ENCODE data around the gene CCDC192.

CCDC192 gene

GRCh38 chr5:127810707-127811490 lies 107.7 kb downstream of the CCDC192 start:
- no peak for DNase-seq (ENCODE audit: low spot score)

GRCh38 chr5:127812570-127812969 lies 109.4 kb downstream of the CCDC192 start:
- DNase-seq (ENCODE audit: low spot score) = no peak

GRCh38 chr5:127813633-127814587 lies 110.7 kb downstream of the CCDC192 start:
- DNase-seq (ENCODE audit: low spot score) = no peak

GRCh38 chr5:127814588-127814973 lies 111.4 kb downstream of the CCDC192 start:
- no peak for DNase-seq (ENCODE audit: low spot score)

DNA sequence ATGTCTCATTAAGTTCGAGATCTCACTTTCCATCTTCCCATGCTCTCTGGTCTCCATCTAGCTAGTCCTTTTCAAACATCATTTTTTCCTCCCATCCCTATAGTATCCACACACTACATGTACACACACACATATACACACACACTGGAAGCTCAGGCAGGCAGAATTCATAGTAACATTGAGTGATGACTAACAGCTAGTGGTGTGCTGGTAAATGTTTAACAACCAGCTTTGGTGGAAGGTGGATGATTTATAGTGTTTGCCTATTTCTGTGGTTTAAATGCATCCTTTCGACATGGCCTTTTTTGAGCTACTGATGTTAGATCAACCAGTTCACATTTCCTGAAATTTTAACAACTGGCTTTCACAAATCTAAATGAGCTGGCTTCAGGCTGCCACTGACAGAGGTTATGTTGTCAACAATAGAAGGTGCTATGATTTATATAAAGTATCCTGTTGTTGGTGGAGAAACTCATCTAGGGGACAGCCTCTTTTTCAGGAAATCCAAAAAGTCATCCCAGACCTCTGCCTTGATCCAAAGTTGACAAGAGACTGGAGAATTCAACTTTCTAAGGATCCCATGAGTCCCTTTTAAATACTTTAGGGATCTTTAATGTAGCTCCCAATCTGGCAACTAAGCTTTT lies 117.8 kb downstream of the CCDC192 start:
- no peak for DNase-seq (ENCODE audit: low spot score)

DNA sequence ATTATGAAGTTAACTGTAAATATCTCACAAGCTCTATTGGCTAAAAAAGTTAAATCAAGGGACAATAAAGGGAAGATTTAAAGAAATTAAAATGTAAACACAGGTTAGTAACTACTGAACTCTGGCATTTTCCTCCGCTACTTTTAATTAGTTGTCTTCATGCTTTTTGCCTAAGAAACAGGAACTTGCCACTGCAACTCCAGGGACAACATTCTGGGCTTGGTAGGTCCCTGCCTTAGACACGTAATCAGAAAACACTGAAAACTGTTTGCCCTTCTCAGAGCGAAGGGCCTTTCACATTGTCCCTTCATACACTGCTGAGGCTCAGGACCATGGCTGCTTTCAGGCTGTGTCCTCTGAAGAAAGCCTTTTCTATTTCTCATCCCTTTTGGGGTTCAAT lies 118.7 kb downstream of the CCDC192 start:
- DNase-seq (ENCODE audit: low spot score) = no peak

DNA sequence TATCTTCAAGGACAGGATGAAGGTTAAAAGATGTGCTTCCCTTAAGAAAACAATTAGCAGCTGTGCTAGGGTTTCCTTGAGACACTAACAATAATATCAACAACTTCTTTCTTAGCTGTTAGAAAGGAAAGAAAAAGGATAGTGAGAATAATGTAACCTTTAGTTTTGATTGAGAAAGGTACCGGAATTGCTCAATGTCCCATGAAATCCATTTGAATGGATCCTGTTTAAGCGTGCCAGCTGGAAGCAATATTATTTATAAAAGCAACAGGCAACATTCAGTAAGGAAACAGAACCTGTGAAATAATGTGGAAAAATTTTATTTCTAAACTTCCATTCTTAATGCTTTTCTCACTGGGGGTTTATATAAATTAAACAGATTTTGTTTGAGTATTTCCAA lies 120.9 kb downstream of the CCDC192 start:
- no peak for DNase-seq (ENCODE audit: low spot score)

DNA sequence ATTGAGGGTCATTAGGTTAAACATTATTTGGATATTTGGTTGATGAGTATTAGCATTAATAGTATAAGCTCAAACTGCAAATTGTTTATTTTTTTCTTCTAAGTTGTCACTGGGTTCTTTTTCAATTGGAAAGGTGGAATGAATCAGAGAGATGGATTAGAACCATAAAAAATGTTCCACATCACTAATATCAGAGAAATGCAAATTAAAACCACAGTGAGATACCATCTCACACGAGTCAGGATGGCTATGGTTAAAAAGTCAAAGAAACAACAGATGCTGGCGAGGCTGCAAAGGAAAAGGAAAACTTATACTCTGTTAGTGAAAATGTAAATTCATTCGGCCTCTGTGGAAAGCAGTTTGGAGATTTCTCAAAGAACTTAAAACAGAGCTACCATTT lies 122.8 kb downstream of the CCDC192 start:
- DNase-seq (ENCODE audit: low spot score) = no peak

GRCh38 chr5:127827451-127827850 lies 124.3 kb downstream of the CCDC192 start:
- DNase-seq (ENCODE audit: low spot score) = no peak

- no peak for DNase-seq (ENCODE audit: low spot score)
Observed at GRCh38 chr5:127830157-127830556, 127.0 kb downstream of the CCDC192 start.

DNA sequence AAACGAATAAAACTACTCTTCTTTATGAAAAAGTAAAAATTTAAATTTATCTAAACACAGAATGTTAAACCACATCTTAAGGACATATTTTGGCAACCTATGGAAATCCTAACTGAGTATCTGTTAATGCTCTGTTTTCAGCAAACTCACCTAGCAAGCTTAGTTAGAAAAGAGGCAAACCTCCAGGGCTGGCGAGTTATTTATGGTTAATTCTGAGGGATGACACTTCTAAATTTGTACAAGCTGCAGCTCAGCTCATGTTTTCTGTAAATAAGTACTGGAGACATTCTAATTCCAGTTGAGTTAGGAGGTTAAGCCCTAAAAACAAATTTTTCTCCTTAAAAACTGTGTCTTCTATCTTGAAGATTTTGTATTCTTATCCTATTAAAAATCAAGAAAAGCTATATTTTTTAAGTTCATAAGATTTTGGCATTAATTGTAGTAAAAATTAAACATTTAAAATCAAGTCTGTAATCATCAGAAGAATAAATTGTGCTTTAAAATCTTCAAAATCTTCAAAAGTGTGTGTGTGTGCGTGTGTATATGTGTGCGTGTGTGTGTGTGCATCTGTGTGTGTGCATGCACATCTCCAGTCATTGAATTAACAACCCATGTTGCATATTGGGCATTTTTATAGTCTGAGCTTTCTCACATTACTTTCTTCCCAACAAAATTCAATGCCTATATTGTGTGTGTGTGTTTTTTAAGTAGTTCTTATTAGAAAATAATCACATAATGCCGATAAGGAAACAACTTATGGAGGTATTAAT lies 127.8 kb downstream of the CCDC192 start:
- DNase-seq (ENCODE audit: low spot score) = no peak

DNA sequence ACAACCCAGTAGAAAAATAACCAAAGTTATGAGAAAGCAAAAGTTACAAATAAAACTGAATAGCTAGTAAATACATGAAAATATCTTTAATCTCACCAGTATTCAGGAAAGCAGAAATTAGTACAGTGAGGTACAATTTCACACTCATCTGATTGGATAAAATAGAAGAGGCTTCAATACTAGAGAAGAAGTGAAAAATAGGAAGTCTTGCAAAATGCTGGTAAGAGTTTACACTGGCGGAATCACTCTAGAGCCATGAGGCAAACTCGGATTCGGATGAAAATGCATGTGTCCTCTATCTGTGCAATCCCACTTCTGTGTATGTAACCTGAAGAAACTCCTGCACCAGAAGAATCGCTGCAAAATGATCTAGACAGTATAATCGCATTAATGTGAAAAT lies 128.9 kb downstream of the CCDC192 start:
- no peak for DNase-seq (ENCODE audit: low spot score)

DNA sequence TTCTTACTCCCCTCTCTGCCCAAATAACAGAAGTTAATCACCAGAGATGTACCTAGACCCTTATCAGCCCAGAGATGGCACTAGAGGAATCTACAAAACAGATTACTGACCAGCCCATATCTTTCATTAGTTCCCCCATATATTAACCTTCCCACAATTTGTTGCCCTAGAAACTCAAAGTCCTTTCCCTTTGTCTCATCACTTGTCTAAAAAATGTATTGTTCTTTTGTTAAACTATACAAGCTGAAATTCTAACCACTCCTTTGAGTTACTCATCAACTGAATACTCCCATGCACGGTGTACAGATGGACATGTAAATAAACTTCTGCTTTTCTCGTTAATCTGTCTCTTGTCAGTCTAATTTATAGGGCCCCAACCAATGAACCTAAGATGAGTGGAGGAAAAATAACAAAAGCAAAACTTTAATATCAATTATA lies 130.9 kb downstream of the CCDC192 start:
- peak; percentile 29 for DNase-seq (ENCODE audit: low spot score)

- peak; percentile 24 for DNase-seq (ENCODE audit: low spot score)
Observed at GRCh38 chr5:127834554-127834953, 131.4 kb downstream of the CCDC192 start.

DNA sequence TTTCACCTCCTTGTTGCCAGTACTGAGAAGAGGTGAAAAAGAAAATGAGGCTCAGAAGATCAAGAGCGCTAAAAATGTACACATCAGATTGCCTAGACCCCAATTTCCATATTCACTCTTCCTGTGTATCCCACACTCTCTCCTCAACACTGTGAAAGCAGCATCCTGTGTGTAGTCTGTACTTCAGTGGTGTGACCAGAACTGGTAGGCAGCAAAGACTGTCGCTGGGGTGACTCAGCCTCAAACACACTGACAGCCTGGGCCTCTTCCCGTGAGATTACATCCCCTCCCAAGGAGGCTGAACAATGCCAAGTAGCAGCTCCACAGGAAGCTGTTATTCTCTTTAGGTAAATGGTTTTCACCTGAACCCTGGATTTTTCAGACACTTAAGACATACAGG lies 135.5 kb downstream of the CCDC192 start:
- DNase-seq (ENCODE audit: low spot score) = no peak

- no peak for DNase-seq (ENCODE audit: low spot score)
Observed at GRCh38 chr5:127839072-127839471, 135.9 kb downstream of the CCDC192 start.

- no peak for DNase-seq (ENCODE audit: low spot score)
Observed at GRCh38 chr5:127839496-127840197, 136.5 kb downstream of the CCDC192 start.

GRCh38 chr5:127840198-127840524 lies 137.0 kb downstream of the CCDC192 start:
- no peak for DNase-seq (ENCODE audit: low spot score)

GRCh38 chr5:127840809-127841208 lies 137.6 kb downstream of the CCDC192 start:
- DNase-seq (ENCODE audit: low spot score) = no peak

DNA sequence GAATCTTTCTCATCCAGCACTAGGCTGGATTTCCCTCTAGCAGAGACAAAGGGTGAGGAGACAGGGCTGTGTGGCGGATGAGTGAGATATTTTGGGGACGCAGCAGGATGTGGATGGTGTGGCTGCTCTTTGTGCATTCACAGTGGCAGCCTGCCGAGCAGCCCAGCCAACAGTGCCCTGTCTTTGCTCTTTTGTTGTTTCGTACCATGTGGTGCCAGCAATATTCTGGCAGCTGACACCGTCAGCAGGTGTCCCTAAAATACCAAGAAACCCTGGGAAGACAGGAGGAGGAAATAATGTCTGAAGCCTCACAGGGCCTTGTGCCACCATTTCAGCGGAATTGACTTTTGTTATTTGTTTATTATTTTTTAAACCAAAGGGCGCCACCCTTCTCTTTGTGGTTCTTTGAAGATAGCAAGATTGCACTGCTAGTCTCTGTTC lies 141.4 kb downstream of the CCDC192 start:
- DNase-seq (ENCODE audit: low spot score) = peak; percentile 87

DNA sequence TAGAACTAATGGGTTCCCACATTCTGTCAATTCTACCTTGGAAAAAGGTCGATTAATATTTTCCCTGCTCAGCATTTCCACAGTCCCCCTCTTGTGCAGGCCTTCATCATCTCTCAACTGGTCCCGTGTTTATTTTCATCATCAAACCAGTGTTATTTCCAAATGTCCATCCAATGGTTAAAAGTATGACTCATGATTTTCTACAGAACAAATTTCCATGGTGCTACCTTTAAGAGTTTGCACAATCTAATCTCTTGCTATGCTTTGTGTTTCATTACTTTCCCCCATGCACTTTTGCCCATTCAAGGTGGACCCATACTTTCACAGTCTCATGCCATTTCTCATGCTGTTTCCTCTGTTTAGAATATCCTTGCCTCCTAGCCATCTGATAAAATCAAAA lies 143.7 kb downstream of the CCDC192 start:
- no peak for DNase-seq (ENCODE audit: low spot score)
